Mesendoderm (in vitro differentiated cells): ENCODE measurements around the gene TAGLN.
"Not testable (repeated sequence)": the region's sequence is repeated elsewhere in the genome, so short reads cannot be mapped to it uniquely, and the experiment has no call there.

Experiments used
- DNase-seq: peaks from one replicate; pipeline ENCODE4 v3.0.0; 2013
- H2AK5ac ChIP-seq: 2 replicates; pipeline ENCODE4 v1.6.1; 2013; ENCODE audit warnings: low read length, inconsistent platforms
- H2BK120ac ChIP-seq: 2 replicates; pipeline ENCODE4 v1.6.1; 2013; ENCODE audit warnings: low read depth, mild to moderate bottlenecking, low read length, moderate library complexity, mixed read lengths
- H2BK15ac ChIP-seq: replicated peaks from 2 replicates; pipeline ENCODE4 v1.6.1; 2013; ENCODE audit warnings: low read depth, mild to moderate bottlenecking, moderate library complexity
- H2BK5ac ChIP-seq: 2 replicates; pipeline ENCODE4 v1.6.1; 2013; ENCODE audit warnings: low read length, inconsistent platforms
- H3K18ac ChIP-seq: 2 replicates; pipeline ENCODE4 v1.6.1; 2013; ENCODE audit warnings: mild to moderate bottlenecking, low read length, mixed read lengths
- H3K23ac ChIP-seq: one replicate; pipeline ENCODE4 v1.6.1; 2013; ENCODE audit warnings: low read length
- H3K27ac ChIP-seq: 2 replicates; pipeline ENCODE4 v1.5.1; 2013; ENCODE audit warnings: low read depth, mild to moderate bottlenecking, inconsistent platforms, low read length, moderate library complexity
- H3K27me3 ChIP-seq: 2 replicates; pipeline ENCODE4 v1.6.1; 2013; ENCODE audit warnings: low read length, control low read depth, mild to moderate bottlenecking, inconsistent platforms; ENCODE audit not compliant: insufficient read depth, poor library complexity
- H3K36me3 ChIP-seq: 2 replicates; pipeline ENCODE4 v1.6.1; 2013; ENCODE audit warnings: low read length, inconsistent platforms; ENCODE audit not compliant: control insufficient read depth, insufficient read depth
- H3K4ac ChIP-seq: one replicate; pipeline ENCODE4 v1.6.1; 2013; ENCODE audit warnings: low read depth, mild to moderate bottlenecking, low read length, moderate library complexity
- H3K4me1 ChIP-seq: 2 replicates; pipeline ENCODE4 v1.6.1; 2013; ENCODE audit warnings: low read depth, low read length, inconsistent platforms; ENCODE audit not compliant: control insufficient read depth
- H3K4me2 ChIP-seq: 2 replicates; pipeline ENCODE4 v1.6.1; 2013; ENCODE audit warnings: low read length
- H3K4me3 ChIP-seq: 2 replicates; pipeline ENCODE4 v1.5.1; 2013; ENCODE audit warnings: mild to moderate bottlenecking, low read length
- H3K56ac ChIP-seq: one replicate; pipeline ENCODE4 v1.6.1; 2013; ENCODE audit warnings: low read length
- H3K79me1 ChIP-seq: 2 replicates; pipeline ENCODE4 v1.6.1; 2013; ENCODE audit warnings: low read length, inconsistent platforms
- H3K79me2 ChIP-seq: 2 replicates; pipeline ENCODE4 v1.6.1; 2013; ENCODE audit warnings: mild to moderate bottlenecking, low read length; ENCODE audit not compliant: control insufficient read depth, insufficient read depth
- H3K9ac ChIP-seq: 2 replicates; pipeline ENCODE4 v1.6.1; 2013; ENCODE audit warnings: low read length, inconsistent platforms
- H4K5ac ChIP-seq: one replicate; pipeline ENCODE4 v1.6.1; 2013; ENCODE audit warnings: low read length
- H4K8ac ChIP-seq: one replicate; pipeline ENCODE4 v1.6.1; 2013; ENCODE audit warnings: low read depth, mild to moderate bottlenecking, control low read depth, low read length, moderate library complexity
- WGBS: extraction: QIAGEN DNeasy Blood & Tissue Kit; methylation state at CpG from one replicate; pipeline ENCODE4 v1.1.7; 2013; ENCODE audit warnings: low lambda C conversion rate, missing lambda C conversion rate; ENCODE audit not compliant: insufficient coverage; ENCODE audit errors: extremely low coverage; 5-methylcytosine and 5-hydroxymethylcytosine counted together

The TAGLN gene

DNA sequence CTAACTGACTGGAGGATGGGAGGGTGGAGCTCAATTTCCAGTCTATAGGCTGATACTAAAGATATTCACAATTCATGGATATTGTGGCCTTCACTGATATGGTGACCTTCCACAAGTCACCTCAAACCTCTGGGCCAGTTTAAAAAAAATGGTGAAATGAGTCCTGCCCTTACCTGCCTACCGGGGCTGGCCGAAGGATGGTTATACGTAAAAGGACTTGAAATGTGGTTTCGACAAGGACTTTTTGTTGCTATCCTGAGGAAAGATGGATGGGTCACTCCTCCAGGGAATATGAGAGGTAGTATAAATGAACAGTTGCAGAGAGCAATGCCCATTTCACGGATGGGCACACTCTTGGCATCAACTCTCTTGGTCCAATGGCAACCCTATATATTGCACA is 8.3 kb downstream of the TAGLN start:
- not testable (repeated sequence) for H3K27ac ChIP-seq, H3K4me3 ChIP-seq, H3K18ac ChIP-seq, H4K5ac ChIP-seq, H3K23ac ChIP-seq, H2BK15ac ChIP-seq, DNase-seq, H3K4ac ChIP-seq, H3K56ac ChIP-seq, H3K4me2 ChIP-seq, H2BK5ac ChIP-seq, H3K79me1 ChIP-seq, H4K8ac ChIP-seq, H3K27me3 ChIP-seq, H2AK5ac ChIP-seq, H3K9ac ChIP-seq, H2BK120ac ChIP-seq, H3K36me3 ChIP-seq, H3K4me1 ChIP-seq
- no CpG with 5 or more reads among the region's 5 CpGs for WGBS
- H3K79me2 ChIP-seq = peaks cover 11% of the 10 kb centered on the region

DNA sequence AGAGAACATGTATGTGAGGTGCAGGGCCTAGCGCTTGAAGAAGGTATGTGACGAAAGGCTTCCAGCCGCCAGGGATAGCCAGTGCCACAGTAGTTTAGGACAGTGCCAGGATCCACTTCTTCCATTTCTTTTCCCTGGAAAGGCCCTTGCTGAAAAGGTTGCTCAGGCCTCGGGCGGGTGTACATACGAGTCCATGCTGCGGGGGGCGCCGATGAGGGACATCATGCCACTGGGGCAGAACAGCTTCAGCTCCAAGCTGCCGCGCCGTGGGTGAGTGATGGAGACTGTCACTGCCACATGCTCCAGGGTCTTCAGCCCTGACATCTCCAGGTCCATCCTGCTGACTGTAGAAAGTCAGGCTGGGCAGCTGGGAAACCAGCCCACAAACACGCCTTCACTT is 9.5 kb downstream of the TAGLN start:
- not testable (repeated sequence) for H3K4me2 ChIP-seq, H3K36me3 ChIP-seq, H3K27me3 ChIP-seq, H3K79me1 ChIP-seq, H3K27ac ChIP-seq, H2BK5ac ChIP-seq, H3K18ac ChIP-seq, H2AK5ac ChIP-seq, H3K23ac ChIP-seq, H3K4me3 ChIP-seq, H3K9ac ChIP-seq, H4K8ac ChIP-seq, H4K5ac ChIP-seq, H3K4ac ChIP-seq, H2BK120ac ChIP-seq, H3K4me1 ChIP-seq, H3K56ac ChIP-seq, H3K79me2 ChIP-seq, H2BK15ac ChIP-seq
- DNase-seq = peak; percentile 67
- no CpG with 5 or more reads among the region's 13 CpGs for WGBS

DNA sequence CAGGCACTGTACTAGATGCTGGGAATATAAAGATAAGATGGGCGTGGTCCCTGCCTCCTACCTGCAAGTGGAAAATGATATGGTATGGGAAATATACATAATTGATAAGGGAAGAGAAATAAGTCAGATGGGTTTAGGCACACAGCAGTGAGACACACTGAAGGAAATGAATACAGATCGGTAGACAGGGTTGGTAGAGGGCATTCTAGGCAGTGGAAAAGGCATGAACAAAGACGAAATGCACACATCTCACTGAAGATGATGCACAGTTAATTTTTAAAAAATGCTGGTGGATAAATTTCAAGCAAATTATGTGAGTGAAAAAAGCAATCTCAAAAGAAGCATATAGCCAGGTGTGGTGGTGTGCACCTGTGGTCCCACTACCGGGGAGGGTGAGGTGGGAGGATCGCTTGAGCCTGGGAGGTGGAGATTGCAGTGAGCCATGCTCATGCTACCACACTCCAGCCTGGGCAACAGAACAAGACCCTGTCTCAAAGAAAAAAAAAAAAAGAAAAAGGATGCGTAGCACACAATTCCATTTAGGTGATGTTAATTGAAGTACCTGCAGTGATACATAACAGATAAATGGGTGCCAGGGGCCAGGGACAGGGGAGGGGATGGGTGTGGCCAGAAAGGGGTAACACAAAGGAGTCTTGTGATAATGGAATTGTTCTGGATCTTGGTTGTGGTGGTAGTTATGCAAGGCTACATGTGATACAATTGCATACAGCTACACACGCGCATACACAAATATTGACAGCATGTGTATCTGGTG is 10.4 kb downstream of the TAGLN start:
- no CpG with 5 or more reads among the region's 8 CpGs for WGBS
- not testable (repeated sequence) for H3K36me3 ChIP-seq, H2AK5ac ChIP-seq

DNA sequence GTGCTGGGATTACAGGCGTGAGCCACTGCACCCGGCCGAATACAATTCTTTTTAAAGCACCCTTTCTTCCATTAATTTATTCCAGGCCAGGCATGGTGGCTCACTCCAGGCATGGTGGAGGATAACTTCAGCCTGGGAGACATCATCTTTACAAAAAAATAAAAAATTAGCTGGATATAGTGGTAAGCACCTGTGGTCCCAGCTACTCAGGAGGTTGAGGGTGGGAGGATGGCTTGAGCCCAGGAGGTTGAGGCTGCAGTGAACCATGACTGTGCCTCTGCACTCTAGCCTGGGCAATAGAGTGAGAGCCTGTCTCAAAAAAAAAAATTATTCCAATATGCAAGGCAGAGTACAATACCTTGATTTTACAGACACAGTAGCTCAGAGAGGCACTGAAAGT is 11.4 kb downstream of the TAGLN start:
- no peak overlapping the region for H3K27ac ChIP-seq
- no peaks in the 10 kb centered on the region for H3K79me2 ChIP-seq
- no peak overlapping the region for H2BK120ac ChIP-seq
- peak; percentile 31 for DNase-seq
- H3K4me1 ChIP-seq = no peaks in the 10 kb centered on the region
- no peak overlapping the region for H3K4me2 ChIP-seq
- no peak overlapping the region for H3K23ac ChIP-seq
- H3K36me3 ChIP-seq = no peaks in the 10 kb centered on the region
- WGBS = no CpG with 5 or more reads among the region's 3 CpGs
- H3K27me3 ChIP-seq = no peaks in the 10 kb centered on the region
- H2BK15ac ChIP-seq = no peak overlapping the region
- H4K5ac ChIP-seq = no peak overlapping the region
- H3K4me3 ChIP-seq = no peak overlapping the region
- H3K18ac ChIP-seq = no peak overlapping the region
- no peak overlapping the region for H2AK5ac ChIP-seq
- no peaks in the 10 kb centered on the region for H3K79me1 ChIP-seq
- no peak overlapping the region for H4K8ac ChIP-seq
- no peak overlapping the region for H2BK5ac ChIP-seq
- no peak overlapping the region for H3K4ac ChIP-seq
- H3K9ac ChIP-seq = no peak overlapping the region
- H3K56ac ChIP-seq = no peak overlapping the region

More for the DNA sequence above, 10.4 kb downstream of the TAGLN start:
- H3K27me3 ChIP-seq, H3K4ac ChIP-seq, H3K9ac ChIP-seq, H3K27ac ChIP-seq, H4K5ac ChIP-seq, H2BK120ac ChIP-seq, H3K4me1 ChIP-seq, H3K23ac ChIP-seq, H3K4me3 ChIP-seq, H4K8ac ChIP-seq, H3K79me1 ChIP-seq, H3K79me2 ChIP-seq, H2BK5ac ChIP-seq, H3K18ac ChIP-seq, H3K56ac ChIP-seq, H3K4me2 ChIP-seq, H2BK15ac ChIP-seq: not testable (repeated sequence)
- DNase-seq = peak; percentile 76

DNA sequence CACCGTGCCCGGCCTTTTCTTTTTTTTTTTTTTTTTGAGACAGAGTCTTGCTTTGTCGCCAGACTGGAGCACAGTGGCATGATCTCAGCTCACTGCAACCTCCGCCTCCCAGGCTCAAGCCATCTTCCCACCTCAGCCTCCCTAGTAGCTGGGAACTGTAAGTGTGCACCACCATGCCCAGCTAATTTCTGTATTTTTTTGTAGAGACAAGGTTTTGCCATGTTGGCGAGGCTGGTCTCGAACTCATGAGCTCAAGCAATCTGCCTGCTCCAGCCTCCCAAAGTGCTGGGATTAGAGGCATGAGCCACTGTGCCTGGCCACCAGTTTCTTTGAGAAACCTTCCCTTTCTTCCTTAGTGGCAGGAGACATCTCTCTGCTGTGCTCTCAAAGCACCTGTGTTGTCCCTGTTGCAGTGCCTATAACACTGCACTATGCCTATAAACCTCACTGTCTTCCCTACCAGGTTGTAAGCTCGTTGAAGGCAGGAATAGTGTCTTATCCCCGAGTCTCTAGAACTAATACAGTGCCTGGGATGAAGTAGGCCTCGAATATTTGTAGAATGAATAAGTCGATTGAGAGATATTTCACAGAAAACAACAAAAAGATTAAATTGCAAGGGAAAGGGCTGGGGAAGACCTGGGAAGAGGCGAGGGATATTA is 13.7 kb downstream of the TAGLN start:
- H3K4ac ChIP-seq = no peak overlapping the region
- no peak overlapping the region for H3K4me3 ChIP-seq
- no peak overlapping the region for H4K5ac ChIP-seq
- H2BK120ac ChIP-seq = no peak overlapping the region
- no peaks in the 10 kb centered on the region for H3K79me2 ChIP-seq
- H2BK15ac ChIP-seq = no peak overlapping the region
- H3K4me1 ChIP-seq = no peaks in the 10 kb centered on the region
- H3K9ac ChIP-seq = no peak overlapping the region
- H3K27ac ChIP-seq = no peak overlapping the region
- H3K23ac ChIP-seq = no peak overlapping the region
- DNase-seq = no peak
- H3K36me3 ChIP-seq = no peaks in the 10 kb centered on the region
- H2AK5ac ChIP-seq = no peak overlapping the region
- no peak overlapping the region for H4K8ac ChIP-seq
- no peaks in the 10 kb centered on the region for H3K79me1 ChIP-seq
- no peaks in the 10 kb centered on the region for H3K27me3 ChIP-seq
- H3K4me2 ChIP-seq = no peak overlapping the region
- no CpG with 5 or more reads among the region's 11 CpGs for WGBS
- H3K18ac ChIP-seq = no peak overlapping the region
- H2BK5ac ChIP-seq = no peak overlapping the region
- no peak overlapping the region for H3K56ac ChIP-seq
